Esophagus muscularis mucosa (tissue), 4 donors: Measurements from ENCODE around the gene LCNL1. TPM values are rescaled to one million over a fixed set of nuclear protein-coding genes. Genes with fewer than 3 reads are reported as not detected.
A peak's percentile ranks its signal among the peaks of the same experiment; 100 is the strongest.

Source experiments
- DNase-seq: peaks from one replicate; pipeline ENCODE4 v3.0.0-alpha.2; 2017; ENCODE audit errors: extremely low spot score
- H3K27ac ChIP-seq, 4 donors: fragments of 200-600 bp; sonication (generic); replicated peaks in 1 of 4; 1 replicate in 3 of 4; 2 replicates in 1 of 4; pipeline ENCODE4 v1.5.1; 2016 to 2019; ENCODE audit warnings: mild to moderate bottlenecking in 1 of 4
- H3K27me3 ChIP-seq, 4 donors: fragments of 200-600 bp; sonication (generic); one replicate each; pipeline versions ENCODE4 v1.5.1 to v1.6.0; 2016 to 2019
- H3K36me3 ChIP-seq, 4 donors: fragments of 200-600 bp; sonication (generic); one replicate each; pipeline ENCODE4 v1.5.1; 2016 to 2019
- H3K4me1 ChIP-seq, 4 donors: fragments of 200-600 bp; sonication (generic); one replicate each; pipeline ENCODE4 v1.5.1; 2016 to 2019
- H3K4me3 ChIP-seq, 4 donors: fragments of 200-600 bp; sonication (generic); 1 replicate in 2 of 4; 2 replicates in 2 of 4; pipeline ENCODE4 v1.5.1; 2016 to 2019; ENCODE audit warnings: mild to moderate bottlenecking in 4 of 4, moderate library complexity in 1 of 4
- H3K9me3 ChIP-seq, 4 donors: fragments of 200-600 bp; sonication (generic); 1 replicate in 3 of 4; 2 replicates in 1 of 4; pipeline ENCODE4 v1.5.1; 2016 to 2019
- CTCF ChIP-seq, 3 experiments: fragments of 200-600 bp in 2 of 3; fragments of 450-650 bp in 1 of 3; sonication (generic) in 2 of 3; IDR thresholded peaks; one replicate each; pipeline ENCODE4 v1.5.1; 2017 to 2019; ENCODE audit warnings: antibody characterized with exemption in 3 of 3, mild to moderate bottlenecking in 2 of 3, moderate library complexity in 1 of 3
- EP300 ChIP-seq: sonication (generic); formaldehyde crosslinking; IDR thresholded peaks from one replicate; pipeline ENCODE4 v1.6.1; 2017; ENCODE audit warnings: antibody characterized with exemption
- POLR2A ChIP-seq: fragments of 450-650 bp; IDR thresholded peaks from one replicate; pipeline ENCODE4 v1.6.1; 2017; ENCODE audit warnings: antibody characterized with exemption, moderate library complexity, mild to moderate bottlenecking, low read depth
- POLR2AphosphoS5 ChIP-seq, 2 donors: sonication (generic); formaldehyde crosslinking; IDR thresholded peaks; one replicate each; pipeline ENCODE4 v1.6.1; 2017; ENCODE audit warnings: antibody characterized with exemption in 2 of 2
- WGBS: methylation state at CpG from one replicate; pipeline ENCODE4 v1.1.5; 2018; 5-methylcytosine and 5-hydroxymethylcytosine counted together
- intact Hi-C: fragments of 100-400 bp; cut with DNase I; formaldehyde crosslinking; loops from one replicate; pipeline ENCODE4 v1.15.1; 2023
- total RNA-seq, 4 donors: library from RNA; depleted of rRNA; stranded (reverse); fragments of >200 nt; gene quantifications; one replicate each; pipeline versions ENCODE4 v1.1.0 to v1.2.1, GENCODE V29; 2016

LCNL1 gene
- total RNA-seq, 4 donors from 2014 or later: 0.11 to 0.42 (median 0.39) TPM; not detected in 1

GRCh38 chr9:136974817-136975535 is 7.8 kb upstream of the LCNL1 start:
- Histone ChIP-seq H3K4me3 (no peak overlapping the region), H3K36me3 (no peaks in the 10 kb centered on the region), H3K27me3 (peaks cover 0 to 29% (median 0%) of the 10 kb centered on the region in 4 donors), H3K9me3 (no peaks in the 10 kb centered on the region), H3K27ac (peak overlapping the region in 2 of 4 donors; percentile 27 to 33), H3K4me1 (peaks cover 30 to 47% (median 40%) of the 10 kb centered on the region in 4 donors)
- TF ChIP-seq POLR2A (no peak), CTCF (IDR thresholded peaks at IDR 0.05) (no peak), EP300 (no peak), POLR2AphosphoS5 (IDR thresholded peaks at IDR 0.05) (no peak)
- intact Hi-C loops: no loop called here
- no peak for DNase-seq
- 63% methylated on average over 10 of the region's 15 CpGs for whole genome bisulfite sequencing

- Histone ChIP-seq H3K27ac (peak overlapping the region in 1 of 4 donors; percentile 33), H3K9me3 (no peaks in the 10 kb centered on the region), H3K36me3 (no peaks in the 10 kb centered on the region), H3K27me3 (peaks cover 0 to 22% (median 0%) of the 10 kb centered on the region in 4 donors), H3K4me3 (no peak overlapping the region), H3K4me1 (peaks cover 30 to 47% (median 43%) of the 10 kb centered on the region in 4 donors)
- intact Hi-C loops: no loop called here
- TF ChIP-seq EP300: no peak
- TF ChIP-seq CTCF (IDR thresholded peaks at IDR 0.05): peak in 1 of 3 experiments; percentile 14
- no peak for DNase-seq
- WGBS: 85% methylated on average over 6 of the region's 14 CpGs
These were observed 7.1 kb upstream of the LCNL1 start for GRCh38 chr9:136975644-136976043.

- WGBS: 49% methylated on average over 3 of the region's 10 CpGs
- Histone ChIP-seq H3K4me3 (peak within 1 kb of the TSS; percentile 54 to 68 (median 56)), H3K36me3 (no peaks in the 10 kb centered on the region), H3K27me3 (peaks cover 0 to 34% (median 0%) of the 10 kb centered on the region in 4 donors), H3K27ac (peak within 1 kb of the TSS in 3 of 4 donors; percentile 48 to 64 (median 52)), H3K4me1 (peaks cover 30 to 54% (median 46%) of the 10 kb centered on the region in 4 donors), H3K9me3 (no peaks in the 10 kb centered on the region)
- no peak for TF ChIP-seq CTCF (IDR thresholded peaks at IDR 0.05)
- TF ChIP-seq EP300: no peak
- TF ChIP-seq POLR2A: no peak
- TF ChIP-seq POLR2AphosphoS5 (IDR thresholded peaks at IDR 0.05): no peak
- no peak for DNase-seq
- intact Hi-C loops: no loop called here
These were observed 5.6 kb upstream of the LCNL1 start, which contains the start of gene PTGDS for GRCh38 chr9:136977223-136977622. Gene PTGDS, plus strand, starts transcription at chr9:136977504. Its CDS starts 75 bp downstream, at chr9:136977579.

GRCh38 chr9:136977649-136978072 is 5.1 kb upstream of the LCNL1 start:
- DNase-seq: no peak
- Histone ChIP-seq H3K9me3 (no peaks in the 10 kb centered on the region), H3K27me3 (peaks cover 0 to 36% (median 0%) of the 10 kb centered on the region in 4 donors), H3K4me3 (peak overlapping the region; percentile 54 to 68 (median 56)), H3K36me3 (no peaks in the 10 kb centered on the region), H3K4me1 (peaks cover 30 to 57% (median 48%) of the 10 kb centered on the region in 4 donors), H3K27ac (peak overlapping the region in 3 of 4 donors; percentile 48 to 64 (median 52))
- intact Hi-C loops: no loop called here
- TF ChIP-seq POLR2AphosphoS5 (IDR thresholded peaks at IDR 0.05): no peak
- no CpG with 5 or more reads among the region's 33 CpGs for WGBS

- H3K36me3 ChIP-seq: no peaks in the 10 kb centered on the region
- no peaks in the 10 kb centered on the region for H3K9me3 ChIP-seq
- intact Hi-C loops: no loop called here
- peaks cover 0 to 39% (median 0%) of the 10 kb centered on the region in 4 donors for H3K27me3 ChIP-seq
- peak overlapping the region in 3 of 4 donors; percentile 48 to 64 (median 52) for H3K27ac ChIP-seq
- TF ChIP-seq POLR2A: no peak
- no peak for TF ChIP-seq POLR2AphosphoS5 (IDR thresholded peaks at IDR 0.05)
- no peak for TF ChIP-seq CTCF (IDR thresholded peaks at IDR 0.05)
- WGBS: 9% methylated on average over 12 of the region's 78 CpGs
- H3K4me1 ChIP-seq: peaks cover 30 to 57% (median 50%) of the 10 kb centered on the region in 4 donors
- peak overlapping the region; percentile 54 to 68 (median 56) for H3K4me3 ChIP-seq
- DNase-seq: no peak
These were observed 4.5 kb upstream of the LCNL1 start for GRCh38 chr9:136978073-136978864.
